Measurements from ENCODE around the gene AQP12A. TPM values are rescaled to one million over a fixed set of nuclear protein-coding genes. Genes with fewer than 3 reads are reported as not detected.
"Not testable (repeated sequence)": the region's sequence is repeated elsewhere in the genome, so short reads cannot be mapped to it uniquely, and the experiment has no call there.

The AQP12A gene
- total and polyA plus RNA-seq, 2 donors (not counting 1 experiment from before 2014, with no cell fraction given) = not detected

GRCh38 chr2:240688553-240688919 lies 3.1 kb upstream of the AQP12A start:
- Histone ChIP-seq H3K4me1 (ENCODE audit: control insufficient read depth in 2 of 2, insufficient read depth in 2 of 2, low read length in 2 of 2) (no peaks in the 10 kb centered on the region), H3K79me2 (ENCODE audit: control insufficient read depth, insufficient read depth, low read length) (no peaks in the 10 kb centered on the region), H3K4me2 (replicated peaks; ENCODE audit: low read depth, low read length, poor library complexity, severe bottlenecking) (no peak overlapping the region), H4K20me1 (ENCODE audit: control insufficient read depth, insufficient read depth, low read length, poor library complexity, severe bottlenecking) (no peaks in the 10 kb centered on the region), H2AFZ (ENCODE audit: insufficient read depth, low read depth, low read length, poor library complexity, severe bottlenecking) (no peak overlapping the region), H3K27me3 (replicated peaks in 1 of 4; ENCODE audit: control extremely low read depth in 1 of 4, control insufficient read depth in 3 of 4, insufficient read depth in 4 of 4, low read length in 3 of 4) (no peaks in the 10 kb centered on the region), H3K9ac (ENCODE audit: low read length) (no peak overlapping the region), H3K4me3 (ENCODE audit: control extremely low read depth in 1 of 5, extremely low read depth in 1 of 5, insufficient read depth in 1 of 5, low read depth in 2 of 5, low read length in 4 of 5) (no peak overlapping the region), H3K36me3 (replicated peaks in 1 of 2; ENCODE audit: control extremely low read depth in 1 of 2, control insufficient read depth in 1 of 2, extremely low read depth in 1 of 2, insufficient read depth in 2 of 2, low read length in 1 of 2) (no peaks in the 10 kb centered on the region), H3K9me3 (ENCODE audit: control extremely low read depth in 1 of 3, control insufficient read depth in 2 of 3, insufficient read depth in 1 of 3, low read length in 2 of 3) (no peaks in the 10 kb centered on the region), H3K27ac (ENCODE audit: low read length in 2 of 2) (no peak overlapping the region)
- no peaks in the 10 kb centered on the region for H3K9me3 Mint-ChIP-seq (ENCODE audit: insufficient read depth)
- ChIA-PET POLR2A (no interaction called here), CTCF (no interaction called here)
- no peak overlapping the region for H3K4me3 Mint-ChIP-seq
- peaks cover 4% of the 10 kb centered on the region for H3K27me3 Mint-ChIP-seq
- H3K27ac Mint-ChIP-seq = no peak overlapping the region
- DNase-seq = no peak
- WGBS (ENCODE audit: insufficient coverage) = 92% methylated on average over 8 of the region's 9 CpGs
- peaks cover 5% of the 10 kb centered on the region for H3K4me1 Mint-ChIP-seq
- intact Hi-C loops (cut with micrococcal nuclease) = no loop called here
- no peak for ATAC-seq (ENCODE audit: low read depth)
- no peak for TF ChIP-seq CTCF (IDR thresholded peaks at IDR 0.05)
- TF ChIP-seq EZH2 (IDR thresholded peaks at IDR 0.05; ENCODE audit: borderline replicate concordance, insufficient read depth, low read depth, low read length, poor library complexity, severe bottlenecking) = no peak

GRCh38 chr2:240689975-240690374 lies 1.7 kb upstream of the AQP12A start:
- Mint-ChIP-seq H3K27me3 (peaks cover 4% of the 10 kb centered on the region), H3K27ac (no peak overlapping the region), H3K4me1 (no peaks in the 10 kb centered on the region), H3K4me3 (no peak overlapping the region), H3K9me3 (ENCODE audit: insufficient read depth) (no peaks in the 10 kb centered on the region)
- TF ChIP-seq CTCF (IDR thresholded peaks at IDR 0.05) (no peak), EZH2 (IDR thresholded peaks at IDR 0.05; ENCODE audit: borderline replicate concordance, insufficient read depth, low read depth, low read length, poor library complexity, severe bottlenecking) (no peak)
- Histone ChIP-seq H3K27me3 (replicated peaks in 1 of 4; ENCODE audit: control extremely low read depth in 1 of 4, control insufficient read depth in 3 of 4, insufficient read depth in 4 of 4, low read length in 3 of 4) (no peaks in the 10 kb centered on the region), H3K9ac (ENCODE audit: low read length) (no peak overlapping the region), H3K27ac (ENCODE audit: low read length in 2 of 2) (no peak overlapping the region), H3K4me2 (replicated peaks; ENCODE audit: low read depth, low read length, poor library complexity, severe bottlenecking) (no peak overlapping the region), H4K20me1 (ENCODE audit: control insufficient read depth, insufficient read depth, low read length, poor library complexity, severe bottlenecking) (no peaks in the 10 kb centered on the region), H3K9me3 (ENCODE audit: control extremely low read depth in 1 of 3, control insufficient read depth in 2 of 3, insufficient read depth in 1 of 3, low read length in 2 of 3) (no peaks in the 10 kb centered on the region), H3K79me2 (ENCODE audit: control insufficient read depth, insufficient read depth, low read length) (no peaks in the 10 kb centered on the region), H3K4me3 (ENCODE audit: control extremely low read depth in 1 of 5, extremely low read depth in 1 of 5, insufficient read depth in 1 of 5, low read depth in 2 of 5, low read length in 4 of 5) (no peak overlapping the region), H2AFZ (ENCODE audit: insufficient read depth, low read depth, low read length, poor library complexity, severe bottlenecking) (no peak overlapping the region), H3K36me3 (replicated peaks in 1 of 2; ENCODE audit: control extremely low read depth in 1 of 2, control insufficient read depth in 1 of 2, extremely low read depth in 1 of 2, insufficient read depth in 2 of 2, low read length in 1 of 2) (no peaks in the 10 kb centered on the region), H3K4me1 (ENCODE audit: control insufficient read depth in 2 of 2, insufficient read depth in 2 of 2, low read length in 2 of 2) (no peaks in the 10 kb centered on the region)
- CTCF ChIA-PET = no interaction called here
- 93% methylated on average over 7 of the region's 11 CpGs for WGBS (ENCODE audit: insufficient coverage)
- POLR2A ChIA-PET = no interaction called here
- intact Hi-C loops (cut with micrococcal nuclease) = no loop called here
- DNase-seq = no peak
- no peak for ATAC-seq (ENCODE audit: low read depth)

GRCh38 chr2:240690421-240691074 lies 1.1 kb upstream of the AQP12A start:
- not testable (repeated sequence) for H3K4me3 Mint-ChIP-seq

More at GRCh38 chr2:240690421-240691074, 1.1 kb upstream of the AQP12A start:
- intact Hi-C loops (cut with micrococcal nuclease); H3K4me1 Mint-ChIP-seq; H3K27me3 Mint-ChIP-seq; H3K79me2 ChIP-seq (ENCODE audit: control insufficient read depth, insufficient read depth, low read length); DNase-seq; H3K9me3 Mint-ChIP-seq (ENCODE audit: insufficient read depth); H3K27ac Mint-ChIP-seq; H4K20me1 ChIP-seq (ENCODE audit: control insufficient read depth, insufficient read depth, low read length, poor library complexity, severe bottlenecking); H3K4me2 ChIP-seq (replicated peaks; ENCODE audit: low read depth, low read length, poor library complexity, severe bottlenecking); CTCF ChIA-PET; H3K27ac ChIP-seq (ENCODE audit: low read length in 2 of 2); H3K36me3 ChIP-seq (replicated peaks in 1 of 2; ENCODE audit: control extremely low read depth in 1 of 2, control insufficient read depth in 1 of 2, extremely low read depth in 1 of 2, insufficient read depth in 2 of 2, low read length in 1 of 2); H3K9ac ChIP-seq (ENCODE audit: low read length); ATAC-seq (ENCODE audit: low read depth); H2AFZ ChIP-seq (ENCODE audit: insufficient read depth, low read depth, low read length, poor library complexity, severe bottlenecking); H3K4me3 ChIP-seq (ENCODE audit: control extremely low read depth in 1 of 5, extremely low read depth in 1 of 5, insufficient read depth in 1 of 5, low read depth in 2 of 5, low read length in 4 of 5); H3K9me3 ChIP-seq (ENCODE audit: control extremely low read depth in 1 of 3, control insufficient read depth in 2 of 3, insufficient read depth in 1 of 3, low read length in 2 of 3); POLR2A ChIA-PET; H3K4me1 ChIP-seq (ENCODE audit: control insufficient read depth in 2 of 2, insufficient read depth in 2 of 2, low read length in 2 of 2); H3K27me3 ChIP-seq (replicated peaks in 1 of 4; ENCODE audit: control extremely low read depth in 1 of 4, control insufficient read depth in 3 of 4, insufficient read depth in 4 of 4, low read length in 3 of 4): not testable (repeated sequence)
- 67% methylated on average over 1 of the region's 18 CpGs for WGBS (ENCODE audit: insufficient coverage)
